HG03108 (cell line): ENCODE data around the gene LTBP1.
"Not testable (repeated sequence)": the region's sequence is repeated elsewhere in the genome, so short reads cannot be mapped to it uniquely, and the experiment has no call there.

ENCODE experiments used
- ATAC-seq: cut with Tn5 transposase; IDR thresholded peaks from one replicate; pipeline ENCODE4 v1.9.1; 2021; ENCODE audit warnings: moderate library complexity; ENCODE audit not compliant: unreplicated experiment

Gene LTBP1

GRCh38 chr2:33033606-33034081 is 86.9 kb downstream of the LTBP1 start:
- ATAC-seq, result no peak

DNA sequence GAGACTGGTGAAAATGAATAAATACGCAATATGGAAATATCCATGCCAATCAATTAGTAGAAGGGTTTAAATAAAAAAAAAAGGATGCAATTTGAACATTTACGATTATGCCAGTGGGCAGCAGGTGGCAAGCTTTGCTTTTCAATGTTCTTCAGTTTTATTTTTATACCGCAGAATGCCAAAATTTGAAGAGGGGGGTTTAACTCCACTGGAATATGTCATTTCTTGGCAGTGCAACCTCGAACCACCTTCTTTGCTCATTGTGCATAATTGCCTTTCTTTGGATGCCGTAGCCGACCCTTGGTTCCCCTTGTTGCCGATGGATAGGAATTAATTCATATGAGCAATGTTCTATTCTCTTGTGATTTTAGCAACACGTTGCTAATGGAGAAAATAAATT is 88.0 kb downstream of the LTBP1 start:
- no peak for ATAC-seq

GRCh38 chr2:33038230-33038629 is 91.5 kb downstream of the LTBP1 start:
- no peak for ATAC-seq

GRCh38 chr2:33038799-33039198 is 92.0 kb downstream of the LTBP1 start:
- ATAC-seq, result no peak

DNA sequence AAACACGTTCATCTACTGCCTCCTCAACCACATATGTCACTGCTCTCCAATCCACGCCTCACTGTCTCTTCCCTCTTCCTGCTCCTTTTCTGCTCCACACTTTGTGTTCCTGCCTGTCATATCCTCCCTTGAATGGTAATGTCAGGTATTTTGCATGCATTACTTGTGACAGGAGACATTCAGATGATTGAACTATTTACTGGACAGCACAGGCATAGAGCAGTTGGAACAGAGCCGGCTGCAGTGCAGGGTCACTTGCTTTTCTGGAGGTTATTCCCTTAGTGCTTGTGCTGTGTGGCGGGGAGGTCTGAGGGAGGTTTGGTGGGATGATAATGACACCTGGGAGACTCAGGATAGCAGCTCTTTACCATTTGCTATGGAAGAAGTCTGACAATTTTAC is 93.8 kb downstream of the LTBP1 start:
- no peak for ATAC-seq

DNA sequence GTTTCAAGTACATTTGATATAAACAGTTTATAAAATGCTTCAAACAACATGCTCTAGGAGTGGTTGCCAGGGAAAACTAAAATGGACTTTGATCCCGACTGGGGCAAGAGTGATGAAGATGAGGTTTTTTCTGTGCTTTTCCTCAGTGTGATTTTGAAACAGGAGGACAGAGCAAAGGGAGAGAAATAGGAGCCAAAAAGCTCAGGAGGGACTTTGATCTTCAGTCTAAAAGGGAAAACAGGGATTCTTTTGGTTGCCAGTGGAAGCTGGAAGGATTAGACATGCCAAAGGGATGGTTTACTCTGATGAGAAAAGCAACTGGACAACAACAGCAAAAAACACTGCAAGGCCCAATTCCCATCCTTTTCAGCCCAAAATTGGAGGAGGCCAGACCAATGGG is 95.5 kb downstream of the LTBP1 start:
- no peak for ATAC-seq

DNA sequence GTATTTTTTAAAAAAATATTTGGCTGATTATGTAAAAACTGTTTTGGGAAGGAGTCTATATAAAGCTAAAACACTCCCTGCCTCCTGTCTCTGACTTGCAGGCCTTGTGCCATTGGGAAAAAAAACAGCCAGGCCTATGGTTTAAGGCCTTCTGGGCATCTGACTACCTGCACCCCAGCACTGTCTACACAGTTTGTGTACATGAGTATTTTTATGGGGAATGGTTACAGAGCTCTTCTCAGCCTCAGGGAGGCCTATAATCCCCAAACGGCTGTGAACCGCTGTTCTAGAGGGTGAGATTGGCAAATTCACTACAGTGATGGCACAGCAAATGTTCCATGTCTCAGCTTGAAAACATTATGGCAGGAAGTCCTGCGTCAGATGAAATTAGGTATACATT is 96.1 kb downstream of the LTBP1 start:
- ATAC-seq, result no peak

DNA sequence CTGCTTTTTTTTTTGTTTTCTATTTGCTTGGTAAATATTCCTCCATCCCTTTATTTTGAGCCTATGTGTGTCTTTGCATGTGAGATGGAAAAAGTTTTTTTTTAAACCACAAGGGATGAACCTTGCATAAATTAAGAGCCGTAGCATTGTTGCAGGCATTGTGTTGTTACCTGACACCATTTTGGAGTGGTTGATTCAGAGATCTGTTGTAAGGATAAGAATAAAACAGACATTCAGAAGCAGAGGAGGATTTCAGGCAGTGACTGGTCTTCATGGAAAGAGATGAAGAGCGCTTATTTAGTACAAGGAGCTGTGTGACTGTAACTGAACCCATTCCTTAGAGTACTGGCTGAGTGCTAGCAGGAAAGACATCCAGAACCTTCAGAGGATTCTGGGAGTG is 101.2 kb downstream of the LTBP1 start:
- ATAC-seq, result no peak

- no peak for ATAC-seq
These were observed 105.0 kb downstream of the LTBP1 start for GRCh38 chr2:33051586-33052360.

DNA sequence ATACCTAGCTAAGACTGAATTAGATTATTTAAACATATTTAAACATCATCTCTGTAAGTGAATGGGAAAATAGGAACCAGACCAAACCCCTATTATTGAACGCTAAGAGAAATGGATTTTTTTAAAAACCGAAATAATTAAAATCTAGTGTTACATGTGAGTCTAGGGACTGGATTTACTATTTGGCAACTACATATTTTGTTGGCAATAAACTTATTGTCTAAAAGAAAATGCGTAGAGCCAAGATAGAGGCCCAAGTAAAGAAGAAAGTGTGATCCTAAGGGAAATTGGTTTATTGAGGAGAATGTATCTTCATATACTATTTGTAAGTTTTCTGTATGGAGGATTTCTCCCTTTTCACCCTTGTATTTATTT is 105.6 kb downstream of the LTBP1 start:
- no peak for ATAC-seq

GRCh38 chr2:33052795-33053194 is 106.0 kb downstream of the LTBP1 start:
- ATAC-seq, result not testable (repeated sequence)

GRCh38 chr2:33056170-33056569 is 109.4 kb downstream of the LTBP1 start:
- no peak for ATAC-seq

DNA sequence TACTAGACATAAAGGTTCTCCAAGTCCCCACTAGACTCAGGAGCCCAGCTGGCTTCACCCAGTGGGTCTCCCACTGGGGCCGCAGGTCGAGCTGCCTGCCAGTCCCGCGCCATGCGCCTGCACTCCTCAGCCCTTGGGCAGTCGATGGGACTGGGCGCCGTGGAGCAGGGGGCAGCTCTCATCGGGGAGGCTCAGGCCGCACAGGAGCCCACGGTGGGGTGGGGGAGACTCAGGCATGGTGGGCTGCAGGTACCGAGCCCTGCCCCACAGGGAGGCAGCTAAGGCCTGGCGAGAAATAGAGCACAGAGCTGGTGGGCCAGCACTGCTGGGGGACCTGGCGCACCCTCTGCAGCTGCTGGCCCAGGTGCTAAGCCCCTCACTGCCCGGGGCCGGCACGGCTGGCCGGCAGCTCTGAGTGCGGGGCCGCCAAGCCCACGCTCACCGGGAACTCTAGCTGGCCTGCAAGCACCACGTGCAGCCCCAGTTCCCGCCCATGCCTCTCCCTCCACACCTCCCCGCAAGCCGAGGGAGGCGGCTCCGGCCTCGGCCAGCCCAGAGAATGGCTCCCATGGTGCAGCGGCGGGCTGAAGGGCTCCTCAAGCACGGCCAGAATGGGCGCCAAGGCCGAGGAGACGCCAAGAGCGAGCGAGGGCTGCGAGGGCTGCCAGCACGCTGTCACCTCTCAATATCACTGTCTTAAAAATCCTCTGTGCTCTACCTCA is 110.7 kb downstream of the LTBP1 start:
- not testable (repeated sequence) for ATAC-seq

DNA sequence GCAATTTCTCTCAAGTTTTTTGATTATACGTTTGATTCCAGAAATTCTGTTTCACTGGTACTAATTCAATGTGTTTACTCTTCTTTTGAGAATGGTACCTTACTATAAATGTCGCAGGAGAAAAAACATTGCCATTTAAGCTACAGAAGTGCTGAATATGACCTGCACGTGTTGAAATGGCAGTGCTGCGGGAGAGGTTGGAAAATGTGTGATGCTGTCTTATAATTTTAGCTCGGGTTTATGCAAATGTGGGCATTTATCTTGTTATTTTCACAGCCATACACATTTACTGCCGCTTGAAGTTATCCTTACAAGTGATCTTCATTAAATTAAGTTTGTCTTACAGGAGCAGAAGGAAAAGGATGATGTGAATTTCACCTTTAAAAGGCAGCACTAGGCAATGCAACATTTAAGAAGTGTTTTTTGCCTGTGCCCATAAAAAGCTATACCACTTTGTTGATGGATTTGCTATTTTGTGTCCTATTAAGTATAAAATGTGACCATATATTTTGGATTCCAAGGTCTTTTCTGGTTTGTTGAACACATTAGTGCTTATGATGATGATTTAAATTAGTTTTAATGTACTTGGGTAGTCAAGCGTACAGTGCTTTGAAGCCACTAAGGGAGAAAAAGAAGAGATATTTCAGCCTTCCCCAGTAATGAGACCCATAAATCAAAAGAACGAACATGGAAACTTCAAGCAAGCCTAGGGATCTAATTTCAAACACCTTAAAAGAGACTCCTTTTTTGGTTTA is 112.1 kb downstream of the LTBP1 start:
- no peak for ATAC-seq

GRCh38 chr2:33059471-33060156 is 112.9 kb downstream of the LTBP1 start:
- ATAC-seq, result no peak

- ATAC-seq, result no peak
These were observed 113.7 kb downstream of the LTBP1 start for GRCh38 chr2:33060405-33060804.

DNA sequence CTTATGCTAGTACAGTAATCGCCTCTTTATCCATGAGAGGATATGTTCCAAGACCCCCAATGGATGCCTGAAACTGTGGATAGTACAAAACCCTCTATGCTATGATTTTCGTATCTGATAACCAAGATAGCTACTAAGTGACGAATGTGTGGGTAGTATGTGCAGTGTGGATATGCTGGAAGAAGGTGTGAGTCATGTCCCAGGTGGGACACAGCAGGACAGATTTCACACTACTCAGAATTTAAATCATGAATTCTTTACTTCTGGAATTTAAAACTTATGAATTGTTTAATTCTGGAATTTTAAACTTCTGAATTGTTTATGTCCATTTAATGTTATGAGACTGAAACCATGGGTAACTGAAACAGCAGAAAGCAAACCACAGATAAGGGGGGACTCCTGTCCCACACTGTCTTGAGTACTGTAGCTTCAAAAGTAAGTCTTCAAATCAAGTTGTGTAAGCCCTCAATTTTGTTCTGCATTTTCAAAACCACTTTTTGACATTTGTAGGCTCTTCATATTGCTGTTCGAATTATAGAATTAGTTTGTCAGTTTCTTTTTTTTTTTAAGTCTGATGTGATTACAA is 116.0 kb downstream of the LTBP1 start:
- ATAC-seq, result no peak

DNA sequence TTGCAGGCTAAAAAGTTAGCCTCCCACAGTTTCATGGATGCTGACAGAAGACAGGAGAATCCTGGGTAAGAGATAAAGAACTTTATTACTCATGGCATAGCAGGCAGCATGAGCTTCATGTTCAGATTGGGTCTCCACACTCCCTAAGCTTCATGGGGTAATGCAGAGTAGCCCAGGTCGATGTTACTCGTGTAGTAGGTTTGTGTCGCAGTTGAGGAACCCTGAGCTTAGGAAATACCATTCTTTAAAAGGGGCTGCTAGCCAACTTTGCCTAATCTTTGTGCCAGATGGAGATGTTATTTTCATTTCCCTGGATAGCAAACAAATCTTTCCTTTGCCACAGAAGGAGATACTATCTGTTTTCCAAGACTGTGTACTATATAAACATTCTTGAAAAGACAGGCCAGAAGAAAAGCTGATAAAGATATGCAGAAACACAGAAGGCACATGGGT is 117.6 kb downstream of the LTBP1 start:
- no peak for ATAC-seq

- ATAC-seq, result no peak
These were observed 120.8 kb downstream of the LTBP1 start for GRCh38 chr2:33067598-33067997.

- no peak for ATAC-seq
These were observed 121.5 kb downstream of the LTBP1 start for GRCh38 chr2:33068261-33068660.
